ENCODE measurements around the gene SLC26A3.

SLC26A3 gene

GRCh38 chr7:107743567-107744344 lies 59.3 kb downstream of the SLC26A3 start, which contains the start of gene CBLL1:
Gene CBLL1 (plus strand): TSS chr7:107744142. CDS start chr7:107744164, 22 bp downstream.
- peaks cover 47% of the 10 kb centered on the region for H3K79me2 ChIP-seq (ENCODE audit: insufficient read depth, low read length)
- H3K27ac ChIP-seq (ENCODE audit: low read depth, low read length, poor library complexity, severe bottlenecking): peak within 1 kb of the TSS; percentile 93
- H3K36me3 ChIP-seq (ENCODE audit: insufficient read depth, low read length): peaks cover 15% of the 10 kb centered on the region
- H3K9ac ChIP-seq (ENCODE audit: low read length): peak within 1 kb of the TSS; percentile 70
- peak within 1 kb of the TSS; percentile 11 for H2AFZ ChIP-seq (ENCODE audit: low read length)
- peak within 1 kb of the TSS; percentile 76 for H3K4me2 ChIP-seq (ENCODE audit: low read length)
- peak within 1 kb of the TSS; percentile 79 for H3K4me3 ChIP-seq (ENCODE audit: low read depth, low read length, poor library complexity, severe bottlenecking)
- no peaks in the 10 kb centered on the region for H3K27me3 ChIP-seq (ENCODE audit: insufficient read depth, low read length)
- TF ChIP-seq CTCF (IDR thresholded peaks at IDR 0.05; ENCODE audit: low read length) (peak; percentile 92), EZH2 (IDR thresholded peaks at IDR 0.05; ENCODE audit: borderline replicate concordance, low read length) (no peak)
- H3K4me1 ChIP-seq (ENCODE audit: insufficient read depth, low read length, severe bottlenecking): peaks cover 42% of the 10 kb centered on the region
- no peaks in the 10 kb centered on the region for H3F3A ChIP-seq (ENCODE audit: insufficient read depth, low read length)
- H3K9me2 ChIP-seq (ENCODE audit: low read depth, low read length): no peaks in the 10 kb centered on the region
- no peaks in the 10 kb centered on the region for H4K20me1 ChIP-seq (ENCODE audit: insufficient read depth, low read length)
- H3K9me3 ChIP-seq (ENCODE audit: low read length): no peaks in the 10 kb centered on the region

GRCh38 chr7:107742678-107743566 lies 60.1 kb downstream of the SLC26A3 start:
- peak overlapping the region; percentile 70 for H3K9ac ChIP-seq (ENCODE audit: low read length)
- no peaks in the 10 kb centered on the region for H3K9me2 ChIP-seq (ENCODE audit: low read depth, low read length)
- no peaks in the 10 kb centered on the region for H3K9me3 ChIP-seq (ENCODE audit: low read length)
- peaks cover 9% of the 10 kb centered on the region; the same call in 1 of the 2 replicates for H3K36me3 ChIP-seq (ENCODE audit: insufficient read depth, low read length)
- TF ChIP-seq EZH2 (IDR thresholded peaks at IDR 0.05; ENCODE audit: borderline replicate concordance, low read length): no peak
- no peak for TF ChIP-seq CTCF (IDR thresholded peaks at IDR 0.05; ENCODE audit: low read length)
- H2AFZ ChIP-seq (ENCODE audit: low read length): peak overlapping the region; percentile 11
- peak overlapping the region; percentile 93 for H3K27ac ChIP-seq (ENCODE audit: low read depth, low read length, poor library complexity, severe bottlenecking)
- H3K27me3 ChIP-seq (ENCODE audit: insufficient read depth, low read length): no peaks in the 10 kb centered on the region
- no peaks in the 10 kb centered on the region for H3F3A ChIP-seq (ENCODE audit: insufficient read depth, low read length)
- peaks cover 42% of the 10 kb centered on the region for H3K4me1 ChIP-seq (ENCODE audit: insufficient read depth, low read length, severe bottlenecking)
- H3K79me2 ChIP-seq (ENCODE audit: insufficient read depth, low read length): peaks cover 38% of the 10 kb centered on the region
- peak overlapping the region; percentile 79 for H3K4me3 ChIP-seq (ENCODE audit: low read depth, low read length, poor library complexity, severe bottlenecking)
- H4K20me1 ChIP-seq (ENCODE audit: insufficient read depth, low read length): no peaks in the 10 kb centered on the region
- peak overlapping the region; percentile 76 for H3K4me2 ChIP-seq (ENCODE audit: low read length)

DNA sequence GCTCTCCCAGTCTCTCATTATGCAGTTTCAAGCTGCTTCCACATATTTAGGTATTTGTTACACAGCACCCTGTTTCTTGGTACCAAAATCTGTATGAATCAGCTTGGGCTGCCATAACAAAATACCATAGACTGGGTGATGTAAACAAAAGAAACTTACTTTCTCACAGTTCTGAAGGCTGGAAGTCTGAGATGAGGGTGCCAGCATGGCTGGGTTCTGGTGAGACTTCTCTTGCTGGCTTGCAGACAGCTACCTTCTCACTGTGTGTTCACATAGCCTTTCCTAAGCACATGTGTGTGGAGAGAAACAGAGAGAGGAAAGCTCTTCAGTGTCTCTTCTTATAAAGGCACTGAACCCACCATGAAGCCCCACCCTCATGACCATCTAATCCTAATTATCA lies 74.7 kb downstream of the SLC26A3 start:
- Histone ChIP-seq H3K4me1 (ENCODE audit: insufficient read depth, low read length, severe bottlenecking) (no peaks in the 10 kb centered on the region), H3K4me3 (ENCODE audit: low read depth, low read length, poor library complexity, severe bottlenecking) (no peak overlapping the region), H3F3A (ENCODE audit: insufficient read depth, low read length) (no peaks in the 10 kb centered on the region), H3K4me2 (ENCODE audit: low read length) (no peak overlapping the region), H3K79me2 (ENCODE audit: insufficient read depth, low read length) (no peaks in the 10 kb centered on the region), H3K9me3 (ENCODE audit: low read length) (no peaks in the 10 kb centered on the region), H2AFZ (ENCODE audit: low read length) (no peak overlapping the region), H3K36me3 (ENCODE audit: insufficient read depth, low read length) (no peaks in the 10 kb centered on the region), H3K9me2 (ENCODE audit: low read depth, low read length) (no peaks in the 10 kb centered on the region), H3K9ac (ENCODE audit: low read length) (no peak overlapping the region), H4K20me1 (ENCODE audit: insufficient read depth, low read length) (no peaks in the 10 kb centered on the region), H3K27ac (ENCODE audit: low read depth, low read length, poor library complexity, severe bottlenecking) (no peak overlapping the region), H3K27me3 (ENCODE audit: insufficient read depth, low read length) (no peaks in the 10 kb centered on the region)
- no peak for TF ChIP-seq CTCF (IDR thresholded peaks at IDR 0.05; ENCODE audit: low read length)
- TF ChIP-seq EZH2 (IDR thresholded peaks at IDR 0.05; ENCODE audit: borderline replicate concordance, low read length): no peak

Measured in OCI-LY1 (cell line).